Measurements from ENCODE around the gene PVR.

DNA sequence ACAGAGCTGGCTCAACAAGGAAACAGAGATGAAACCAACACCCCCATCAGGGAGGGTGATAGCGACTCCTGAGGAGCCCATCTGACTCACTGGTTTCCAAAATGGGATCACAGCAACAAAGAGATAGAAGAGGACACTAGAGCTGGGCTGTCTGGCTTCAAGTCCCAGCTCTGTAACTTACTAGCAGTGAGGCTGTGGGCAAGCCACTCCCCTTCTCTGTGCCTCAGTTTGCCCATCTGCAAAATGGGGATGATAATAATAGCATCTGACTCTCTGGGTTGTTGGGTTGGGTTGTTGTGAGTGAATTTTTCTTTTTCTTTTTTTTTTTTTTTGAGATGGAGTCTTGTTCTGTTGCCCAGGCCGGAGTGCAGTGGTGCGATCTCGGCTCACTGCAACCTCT, 16.1 kb upstream of the PVR start:
- TF ChIP-seq POLR2A (IDR thresholded peaks at IDR 0.05; ENCODE audit: low read depth, low read length) = no peak
- TF ChIP-seq BHLHE40 (IDR thresholded peaks at IDR 0.05; ENCODE audit: low read depth, low read length) = no peak
- no peak for TF ChIP-seq RFX5 (IDR thresholded peaks at IDR 0.05; ENCODE audit: low read depth, low read length)
- TF ChIP-seq, protein P1, sequence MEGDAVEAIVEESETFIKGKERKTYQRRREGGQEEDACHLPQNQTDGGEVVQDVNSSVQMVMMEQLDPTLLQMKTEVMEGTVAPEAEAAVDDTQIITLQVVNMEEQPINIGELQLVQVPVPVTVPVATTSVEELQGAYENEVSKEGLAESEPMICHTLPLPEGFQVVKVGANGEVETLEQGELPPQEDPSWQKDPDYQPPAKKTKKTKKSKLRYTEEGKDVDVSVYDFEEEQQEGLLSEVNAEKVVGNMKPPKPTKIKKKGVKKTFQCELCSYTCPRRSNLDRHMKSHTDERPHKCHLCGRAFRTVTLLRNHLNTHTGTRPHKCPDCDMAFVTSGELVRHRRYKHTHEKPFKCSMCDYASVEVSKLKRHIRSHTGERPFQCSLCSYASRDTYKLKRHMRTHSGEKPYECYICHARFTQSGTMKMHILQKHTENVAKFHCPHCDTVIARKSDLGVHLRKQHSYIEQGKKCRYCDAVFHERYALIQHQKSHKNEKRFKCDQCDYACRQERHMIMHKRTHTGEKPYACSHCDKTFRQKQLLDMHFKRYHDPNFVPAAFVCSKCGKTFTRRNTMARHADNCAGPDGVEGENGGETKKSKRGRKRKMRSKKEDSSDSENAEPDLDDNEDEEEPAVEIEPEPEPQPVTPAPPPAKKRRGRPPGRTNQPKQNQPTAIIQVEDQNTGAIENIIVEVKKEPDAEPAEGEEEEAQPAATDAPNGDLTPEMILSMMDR (conservative IDR thresholded peaks at IDR 0.05; ENCODE audit: low read depth, low read length) = no peak
